HepG2 (cell line): ENCODE measurements around the gene PITX3. TPM values are rescaled to one million over a fixed set of nuclear protein-coding genes. Genes with fewer than 3 reads are reported as not detected.

Experiments used
- BRD4 ChIP-seq: sonication (generic); formaldehyde crosslinking; IDR thresholded peaks from 2 replicates; pipeline ENCODE4 v1.4.0; 2020; ENCODE audit warnings: missing genetic modification reagents
- CHD2 ChIP-seq: IDR thresholded peaks from 2 replicates; pipeline ENCODE4 v1.6.1; 2011; ENCODE audit warnings: low read depth, low read length, improper control_type of control experiment
- EHMT2 ChIP-seq: fragments of 200-600 bp; sonication (generic); IDR thresholded peaks from 2 replicates; pipeline ENCODE4 v1.7.0; 2017; ENCODE audit warnings: antibody characterized with exemption, low read depth, low read length, borderline replicate concordance
- GPN1 ChIP-seq: sonication (generic); formaldehyde crosslinking; IDR thresholded peaks from 2 replicates; pipeline ENCODE4 v1.5.1; 2020; ENCODE audit warnings: missing genetic modification reagents, borderline replicate concordance
- HDAC2 ChIP-seq: sonication (generic); formaldehyde crosslinking; IDR thresholded peaks from 2 replicates; pipeline ENCODE4 v1.4.0; 2020; ENCODE audit warnings: missing genetic modification reagents
- KDM2A ChIP-seq: sonication (generic); formaldehyde crosslinking; IDR thresholded peaks from 2 replicates; pipeline ENCODE4 v1.4.0; 2020; ENCODE audit warnings: low read depth, missing genetic modification reagents, borderline replicate concordance
- MAFK ChIP-seq, 2 experiments: IDR thresholded peaks in 1 of 2; conservative IDR thresholded peaks in 1 of 2; 2 replicates each; pipeline ENCODE4 v1.6.1; 2011; ENCODE audit warnings: improper control_type of control experiment in 2 of 2, low read length in 2 of 2
- PCBP1 ChIP-seq: fragments of 200-400 bp; formaldehyde crosslinking; IDR thresholded peaks from 2 replicates; pipeline ENCODE4 v1.6.1; 2017; ENCODE audit warnings: mild to moderate bottlenecking, low read depth, low read length, borderline replicate concordance
- SMAD9 ChIP-seq: sonication (generic); formaldehyde crosslinking; IDR thresholded peaks from 2 replicates; pipeline ENCODE4 v1.5.1; 2020; ENCODE audit warnings: mild to moderate bottlenecking, missing genetic modification reagents
- TBX2 ChIP-seq: sonication (generic); formaldehyde crosslinking; IDR thresholded peaks from 2 replicates; pipeline ENCODE4 v1.5.0; 2020; ENCODE audit warnings: missing genetic modification reagents, mild to moderate bottlenecking, borderline replicate concordance
- ZFAT ChIP-seq: sonication (generic); formaldehyde crosslinking; conservative IDR thresholded peaks from 2 replicates; pipeline ENCODE4 v1.8.1; 2023; ENCODE audit warnings: missing genetic modification reagents, inconsistent platforms
- ZFP90 ChIP-seq: sonication (generic); formaldehyde crosslinking; IDR thresholded peaks from 2 replicates; pipeline ENCODE4 v1.8.0; 2022; ENCODE audit warnings: missing genetic modification reagents, mild to moderate bottlenecking, inconsistent platforms, borderline replicate concordance
- ZNF225 ChIP-seq: sonication (generic); formaldehyde crosslinking; IDR thresholded peaks from 2 replicates; pipeline ENCODE4 v1.4.0; 2020; ENCODE audit warnings: mild to moderate bottlenecking, missing genetic modification reagents
- ZNF547 ChIP-seq: sonication (generic); formaldehyde crosslinking; IDR thresholded peaks from 2 replicates; pipeline ENCODE4 v1.5.1; 2020; ENCODE audit warnings: mild to moderate bottlenecking, missing genetic modification reagents
- ZNF781 ChIP-seq: sonication (generic); formaldehyde crosslinking; IDR thresholded peaks from 2 replicates; pipeline ENCODE4 v1.5.1; 2020; ENCODE audit warnings: borderline replicate concordance, mild to moderate bottlenecking, missing genetic modification reagents; ENCODE audit errors: not compliant biosample characterization
- ZNF879 ChIP-seq: sonication (generic); formaldehyde crosslinking; IDR thresholded peaks from 2 replicates; pipeline ENCODE4 v1.8.1; 2023; ENCODE audit warnings: missing genetic modification reagents
- polyA plus RNA-seq, 8 experiments: library from polyadenylated mRNA; depleted of rRNA in 3 of 8; stranded (reverse) in 7 of 8; unstranded in 1 of 8; fragments of >200 nt; fragmentation: Illumina TruSeq in 4 of 8; extraction: Trizol in 4 of 8; gene quantifications; 2 replicates each; pipeline versions ENCODE4 v1.2.1 to v1.2.3, GENCODE V29; 2011 to 2016; ENCODE audit warnings: low read depth in 4 of 8, missing spikeins in 1 of 8, mixed read lengths in 1 of 8; ENCODE audit not compliant: insufficient read depth in 1 of 8
- total RNA-seq, 5 experiments: library from RNA; depleted of rRNA; stranded (reverse); fragments of >200 nt; fragmentation: Illumina TruSeq; extraction: Trizol; gene quantifications; 2 replicates each; pipeline ENCODE4 v1.2.3, GENCODE V29; 2016; ENCODE audit warnings: low read depth in 1 of 5
- TF ChIP-seq, protein P1 (sequence below): sonication (generic); formaldehyde crosslinking; IDR thresholded peaks from 2 replicates; pipeline ENCODE4 v1.5.0; 2020; ENCODE audit warnings: mild to moderate bottlenecking, missing genetic modification reagents, borderline replicate concordance
- TF ChIP-seq, protein P2 (sequence below): IDR thresholded peaks from 2 replicates; pipeline ENCODE4 v1.6.1; 2016; ENCODE audit warnings: missing compliant biosample characterization, missing genetic modification reagents, borderline replicate concordance

Gene PITX3
- total and polyA plus RNA-seq, 2 of the 13 experiments (the other 11 are each of a cell fraction or from before 2014, with no cell fraction given) = not detected

DNA sequence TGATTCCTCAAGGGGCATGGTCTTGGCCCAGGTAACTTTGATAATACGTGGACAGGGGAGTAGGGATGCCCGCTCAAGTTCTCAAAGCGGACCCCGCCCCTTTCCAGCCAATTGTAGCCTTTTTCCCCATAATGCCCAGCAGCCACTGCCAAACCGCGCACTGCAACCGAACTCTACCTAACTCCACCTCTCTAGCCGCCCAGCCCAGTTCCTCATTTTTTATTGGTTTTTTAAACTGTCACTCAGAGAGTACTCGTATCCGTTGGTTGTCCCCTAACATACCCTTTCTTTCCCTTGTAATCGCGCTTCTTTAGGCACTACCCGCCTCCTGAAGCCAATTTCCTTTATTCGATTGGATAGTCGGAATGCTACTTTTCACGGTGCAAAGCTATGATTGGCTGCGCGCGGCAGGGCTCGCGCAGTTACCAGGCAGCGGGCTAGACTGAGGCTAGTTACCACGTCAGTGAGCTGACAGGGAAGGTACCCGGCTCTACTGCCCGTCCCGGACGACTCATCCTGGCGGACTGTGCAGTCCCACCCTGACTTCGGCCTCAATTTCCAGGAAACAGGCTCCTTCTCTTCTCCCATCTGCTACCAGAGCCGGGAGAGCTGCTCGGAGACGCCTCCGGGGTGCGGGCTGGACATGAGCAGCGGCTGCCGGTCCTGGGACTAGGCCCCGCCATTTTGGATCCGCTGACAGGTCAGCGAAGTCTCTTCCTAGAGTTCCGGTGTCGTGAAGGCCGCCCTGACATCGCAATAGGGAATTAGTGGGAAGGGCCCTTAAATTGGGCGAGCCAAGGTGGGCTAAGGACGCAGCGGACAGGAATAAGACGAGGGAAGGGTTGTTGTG is 4.0 kb upstream of the PITX3 start, which contains the start of gene GBF1 (continued):
- TF ChIP-seq, protein P1, sequence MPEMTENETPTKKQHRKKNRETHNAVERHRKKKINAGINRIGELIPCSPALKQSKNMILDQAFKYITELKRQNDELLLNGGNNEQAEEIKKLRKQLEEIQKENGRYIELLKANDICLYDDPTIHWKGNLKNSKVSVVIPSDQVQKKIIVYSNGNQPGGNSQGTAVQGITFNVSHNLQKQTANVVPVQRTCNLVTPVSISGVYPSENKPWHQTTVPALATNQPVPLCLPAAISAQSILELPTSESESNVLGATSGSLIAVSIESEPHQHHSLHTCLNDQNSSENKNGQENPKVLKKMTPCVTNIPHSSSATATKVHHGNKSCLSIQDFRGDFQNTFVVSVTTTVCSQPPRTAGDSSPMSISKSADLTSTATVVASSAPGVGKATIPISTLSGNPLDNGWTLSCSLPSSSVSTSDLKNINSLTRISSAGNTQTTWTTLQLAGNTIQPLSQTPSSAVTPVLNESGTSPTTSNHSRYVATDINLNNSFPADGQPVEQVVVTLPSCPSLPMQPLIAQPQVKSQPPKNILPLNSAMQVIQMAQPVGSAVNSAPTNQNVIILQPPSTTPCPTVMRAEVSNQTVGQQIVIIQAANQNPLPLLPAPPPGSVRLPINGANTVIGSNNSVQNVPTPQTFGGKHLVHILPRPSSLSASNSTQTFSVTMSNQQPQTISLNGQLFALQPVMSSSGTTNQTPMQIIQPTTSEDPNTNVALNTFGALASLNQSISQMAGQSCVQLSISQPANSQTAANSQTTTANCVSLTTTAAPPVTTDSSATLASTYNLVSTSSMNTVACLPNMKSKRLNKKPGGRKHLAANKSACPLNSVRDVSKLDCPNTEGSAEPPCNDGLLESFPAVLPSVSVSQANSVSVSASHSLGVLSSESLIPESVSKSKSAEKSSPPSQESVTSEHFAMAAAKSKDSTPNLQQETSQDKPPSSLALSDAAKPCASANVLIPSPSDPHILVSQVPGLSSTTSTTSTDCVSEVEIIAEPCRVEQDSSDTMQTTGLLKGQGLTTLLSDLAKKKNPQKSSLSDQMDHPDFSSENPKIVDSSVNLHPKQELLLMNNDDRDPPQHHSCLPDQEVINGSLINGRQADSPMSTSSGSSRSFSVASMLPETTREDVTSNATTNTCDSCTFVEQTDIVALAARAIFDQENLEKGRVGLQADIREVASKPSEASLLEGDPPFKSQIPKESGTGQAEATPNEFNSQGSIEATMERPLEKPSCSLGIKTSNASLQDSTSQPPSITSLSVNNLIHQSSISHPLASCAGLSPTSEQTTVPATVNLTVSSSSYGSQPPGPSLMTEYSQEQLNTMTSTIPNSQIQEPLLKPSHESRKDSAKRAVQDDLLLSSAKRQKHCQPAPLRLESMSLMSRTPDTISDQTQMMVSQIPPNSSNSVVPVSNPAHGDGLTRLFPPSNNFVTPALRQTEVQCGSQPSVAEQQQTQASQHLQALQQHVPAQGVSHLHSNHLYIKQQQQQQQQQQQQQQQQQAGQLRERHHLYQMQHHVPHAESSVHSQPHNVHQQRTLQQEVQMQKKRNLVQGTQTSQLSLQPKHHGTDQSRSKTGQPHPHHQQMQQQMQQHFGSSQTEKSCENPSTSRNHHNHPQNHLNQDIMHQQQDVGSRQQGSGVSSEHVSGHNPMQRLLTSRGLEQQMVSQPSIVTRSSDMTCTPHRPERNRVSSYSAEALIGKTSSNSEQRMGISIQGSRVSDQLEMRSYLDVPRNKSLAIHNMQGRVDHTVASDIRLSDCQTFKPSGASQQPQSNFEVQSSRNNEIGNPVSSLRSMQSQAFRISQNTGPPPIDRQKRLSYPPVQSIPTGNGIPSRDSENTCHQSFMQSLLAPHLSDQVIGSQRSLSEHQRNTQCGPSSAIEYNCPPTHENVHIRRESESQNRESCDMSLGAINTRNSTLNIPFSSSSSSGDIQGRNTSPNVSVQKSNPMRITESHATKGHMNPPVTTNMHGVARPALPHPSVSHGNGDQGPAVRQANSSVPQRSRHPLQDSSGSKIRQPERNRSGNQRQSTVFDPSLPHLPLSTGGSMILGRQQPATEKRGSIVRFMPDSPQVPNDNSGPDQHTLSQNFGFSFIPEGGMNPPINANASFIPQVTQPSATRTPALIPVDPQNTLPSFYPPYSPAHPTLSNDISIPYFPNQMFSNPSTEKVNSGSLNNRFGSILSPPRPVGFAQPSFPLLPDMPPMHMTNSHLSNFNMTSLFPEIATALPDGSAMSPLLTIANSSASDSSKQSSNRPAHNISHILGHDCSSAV (CRISPR knock-in tag) = no peak
- TF ChIP-seq EHMT2 (no peak), KDM2A (peak; percentile 78), BRD4 (CRISPR knock-in tag) (peak; percentile 80), MAFK (conservative IDR thresholded peaks at IDR 0.05 in 1 of 2, IDR thresholded peaks at IDR 0.05 in 1 of 2; ENCODE audit: low read length in 2 of 2) (no peak), ZNF879 (CRISPR knock-in tag) (peak; percentile 71; the same call in 1 of the 2 replicates), CHD2 (peak; percentile 76), ZNF781 (peak; percentile 58), TBX2 (CRISPR knock-in tag) (peak; percentile 47; the same call in 1 of the 2 replicates), PCBP1 (no peak), ZFP90 (CRISPR knock-in tag) (peak; percentile 67; the same call in 1 of the 2 replicates), HDAC2 (CRISPR knock-in tag) (0 out of 2 replicates have a peak, but pooled peaks have one; percentile 30), SMAD9 (CRISPR knock-in tag) (no peak), GPN1 (CRISPR knock-in tag) (no peak), ZNF547 (CRISPR knock-in tag) (peak; percentile 51; the same call in 1 of the 2 replicates), ZNF225 (CRISPR knock-in tag) (0 out of 2 replicates have a peak, but pooled peaks have one; percentile 53), ZFAT (CRISPR knock-in tag) (no peak)
- TF ChIP-seq, protein P2, sequence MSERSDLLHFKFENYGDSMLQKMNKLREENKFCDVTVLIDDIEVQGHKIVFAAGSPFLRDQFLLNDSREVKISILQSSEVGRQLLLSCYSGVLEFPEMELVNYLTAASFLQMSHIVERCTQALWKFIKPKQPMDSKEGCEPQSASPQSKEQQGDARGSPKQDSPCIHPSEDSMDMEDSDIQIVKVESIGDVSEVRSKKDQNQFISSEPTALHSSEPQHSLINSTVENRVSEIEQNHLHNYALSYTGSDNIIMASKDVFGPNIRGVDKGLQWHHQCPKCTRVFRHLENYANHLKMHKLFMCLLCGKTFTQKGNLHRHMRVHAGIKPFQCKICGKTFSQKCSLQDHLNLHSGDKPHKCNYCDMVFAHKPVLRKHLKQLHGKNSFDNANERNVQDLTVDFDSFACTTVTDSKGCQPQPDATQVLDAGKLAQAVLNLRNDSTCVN (CRISPR knock-in tag) = no peak
